Panc1 (cell line): ENCODE results near the gene KCNMA1. TPM values are rescaled to one million over a fixed set of nuclear protein-coding genes. Genes with fewer than 3 reads are reported as not detected.

Experiments used
- ATAC-seq: fragments of 200-7000 bp; cut with Tn5 transposase; 2 replicates; pipeline ENCODE4 v1.9.1; 2020; ENCODE audit warnings: mild to moderate bottlenecking, moderate library complexity
- BruUV-seq: library from RNA; stranded (reverse); fragments of 400-500 nt; replicated peaks from 2 replicates; lab custom pipeline; 2021; lab: Mats Ljungman, UMichigan
- CTCF ChIA-PET: fragments of 300-600 bp; sonication (Branson Sonifier 250); formaldehyde crosslinking; loops from one replicate; lab custom pipeline; 2022; ENCODE audit warnings: antibody characterized with exemption; lab: Charles Lee
- POLR2A ChIA-PET: fragments of 300-600 bp; sonication (Branson Sonifier 250); formaldehyde crosslinking; loops from one replicate; lab custom pipeline; 2022; ENCODE audit warnings: antibody characterized with exemption; lab: Charles Lee
- DNase-seq: peaks from one replicate; pipeline ENCODE4 v3.0.0-alpha.2; 2010; ENCODE audit warnings: low read depth, low spot score
- H3K27ac ChIP-seq: 2 replicates; pipeline ENCODE4 v1.5.1; 2011; ENCODE audit warnings: mild to moderate bottlenecking, low read length, inconsistent platforms
- H3K27me3 ChIP-seq: fragments of 200-500 bp; sonication (Bioruptor generic); 2 replicates; pipeline ENCODE4 v1.6.0; 2014; ENCODE audit warnings: low read length, inconsistent platforms; ENCODE audit not compliant: control insufficient read depth, insufficient read depth
- H3K36me3 ChIP-seq: fragments of 200-500 bp; sonication (Bioruptor generic); 2 replicates; pipeline ENCODE4 v1.5.1; 2014; ENCODE audit warnings: inconsistent platforms, mild to moderate bottlenecking, low read length, moderate library complexity; ENCODE audit not compliant: control insufficient read depth, insufficient read depth
- H3K4me1 ChIP-seq: 2 replicates; pipeline ENCODE4 v1.5.1; 2011; ENCODE audit warnings: inconsistent platforms, mild to moderate bottlenecking, low read length, moderate library complexity; ENCODE audit not compliant: control insufficient read depth, insufficient read depth
- H3K4me3 ChIP-seq, 2 experiments: 2 replicates each; pipeline ENCODE4 v1.5.1; 2011 to 2012; ENCODE audit warnings: low read depth in 2 of 2, low read length in 2 of 2, mild to moderate bottlenecking in 2 of 2, inconsistent platforms in 1 of 2, moderate library complexity in 1 of 2
- H3K9me3 ChIP-seq: fragments of 200-500 bp; sonication (Bioruptor generic); 2 replicates; pipeline ENCODE4 v1.5.1; 2014; ENCODE audit warnings: low read depth, mild to moderate bottlenecking, inconsistent platforms, low read length, moderate library complexity; ENCODE audit not compliant: control insufficient read depth, insufficient read depth
- POLR2AphosphoS5 ChIP-seq: IDR thresholded peaks from 2 replicates; pipeline ENCODE4 v1.6.1; 2012; ENCODE audit warnings: mild to moderate bottlenecking, low read depth, low read length, moderate library complexity
- SIN3A ChIP-seq: IDR thresholded peaks from 2 replicates; pipeline ENCODE4 v1.6.1; 2012; ENCODE audit warnings: low read depth, mild to moderate bottlenecking, low read length, moderate library complexity, borderline replicate concordance; ENCODE audit not compliant: insufficient read depth
- TCF7L2 ChIP-seq: IDR thresholded peaks from 2 replicates; pipeline ENCODE4 v1.6.1; 2011; ENCODE audit warnings: mild to moderate bottlenecking, low read depth, low read length, inconsistent platforms
- in situ Hi-C: cut with HindIII; loops from 2 replicates; pipeline ENCODE4 v1.10.0; 2016; ENCODE audit warnings: low sequenced_read_pairs, low pct_unique_long_range_greater_than_20kb
- intact Hi-C: fragments of 100-400 bp; cut with micrococcal nuclease; formaldehyde crosslinking; loops from one replicate; pipeline ENCODE4 v1.10.0; 2022; ENCODE audit not compliant: unreplicated experiment
- total RNA-seq: library from RNA; stranded (reverse); gene quantifications from one replicate; pipeline ENCODE4 v1.2.1, GENCODE V29; 2021; ENCODE audit not compliant: unreplicated experiment
- TF ChIP-seq, protein P1 (sequence below): fragments of 450-650 bp; IDR thresholded peaks from 2 replicates; pipeline ENCODE4 v1.5.1; 2017; ENCODE audit warnings: mild to moderate bottlenecking
- TF ChIP-seq, protein P2 (sequence below), 2 experiments: IDR thresholded peaks; 2 replicates each; pipeline ENCODE4 v1.6.1; 2011 to 2012; ENCODE audit warnings: low read depth in 2 of 2, control low read depth in 1 of 2, low read length in 1 of 2, mild to moderate bottlenecking in 1 of 2, moderate library complexity in 1 of 2; ENCODE audit not compliant: insufficient read depth in 1 of 2

Gene KCNMA1
- total RNA-seq, 1 experiment from 2014 or later: 91.9 TPM

DNA sequence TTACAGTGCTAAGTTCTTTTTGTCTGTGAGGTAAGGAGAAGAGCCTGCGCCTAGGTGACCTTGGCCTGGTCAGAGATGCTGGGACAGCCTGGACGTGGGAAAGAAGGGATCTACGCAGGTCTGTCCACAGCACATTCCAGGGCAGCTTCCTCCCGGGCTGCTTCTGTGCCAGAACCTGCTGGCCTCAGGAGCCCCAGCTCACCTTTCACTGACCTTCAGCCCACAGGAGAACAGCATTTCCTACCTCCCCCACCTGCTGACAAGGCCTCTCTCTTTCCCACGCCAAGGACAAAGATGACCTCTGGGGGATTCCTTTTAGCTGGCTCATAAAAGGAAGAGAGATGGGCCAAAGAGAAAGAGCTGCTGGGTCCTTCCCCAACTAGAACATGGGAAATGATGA, 260.6 kb downstream of the KCNMA1 start:
- Histone ChIP-seq H3K4me3 (no peak overlapping the region), H3K36me3 (no peaks in the 10 kb centered on the region), H3K4me1 (peaks cover 13% of the 10 kb centered on the region), H3K27ac (no peak overlapping the region), H3K9me3 (no peaks in the 10 kb centered on the region), H3K27me3 (no peaks in the 10 kb centered on the region)
- ChIA-PET POLR2A (interaction anchor here (0.5 kb wide), 1 partner anchor 286 kb away, joined by 5 read pairs; no protein-coding TSS in a partner anchor), CTCF (no interaction called here)
- BruUV-seq: no TSS peak
- in situ Hi-C loops (no loop called here), intact Hi-C loops (no loop called here)
- DNase-seq (no peak), ATAC-seq (peak; percentile 23; the same call in 1 of the 2 replicates)
- TF ChIP-seq TCF7L2 (no peak), SIN3A (no peak), POLR2AphosphoS5 (no peak)
- TF ChIP-seq, protein P1, sequence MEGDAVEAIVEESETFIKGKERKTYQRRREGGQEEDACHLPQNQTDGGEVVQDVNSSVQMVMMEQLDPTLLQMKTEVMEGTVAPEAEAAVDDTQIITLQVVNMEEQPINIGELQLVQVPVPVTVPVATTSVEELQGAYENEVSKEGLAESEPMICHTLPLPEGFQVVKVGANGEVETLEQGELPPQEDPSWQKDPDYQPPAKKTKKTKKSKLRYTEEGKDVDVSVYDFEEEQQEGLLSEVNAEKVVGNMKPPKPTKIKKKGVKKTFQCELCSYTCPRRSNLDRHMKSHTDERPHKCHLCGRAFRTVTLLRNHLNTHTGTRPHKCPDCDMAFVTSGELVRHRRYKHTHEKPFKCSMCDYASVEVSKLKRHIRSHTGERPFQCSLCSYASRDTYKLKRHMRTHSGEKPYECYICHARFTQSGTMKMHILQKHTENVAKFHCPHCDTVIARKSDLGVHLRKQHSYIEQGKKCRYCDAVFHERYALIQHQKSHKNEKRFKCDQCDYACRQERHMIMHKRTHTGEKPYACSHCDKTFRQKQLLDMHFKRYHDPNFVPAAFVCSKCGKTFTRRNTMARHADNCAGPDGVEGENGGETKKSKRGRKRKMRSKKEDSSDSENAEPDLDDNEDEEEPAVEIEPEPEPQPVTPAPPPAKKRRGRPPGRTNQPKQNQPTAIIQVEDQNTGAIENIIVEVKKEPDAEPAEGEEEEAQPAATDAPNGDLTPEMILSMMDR: no peak
- TF ChIP-seq, protein P2, sequence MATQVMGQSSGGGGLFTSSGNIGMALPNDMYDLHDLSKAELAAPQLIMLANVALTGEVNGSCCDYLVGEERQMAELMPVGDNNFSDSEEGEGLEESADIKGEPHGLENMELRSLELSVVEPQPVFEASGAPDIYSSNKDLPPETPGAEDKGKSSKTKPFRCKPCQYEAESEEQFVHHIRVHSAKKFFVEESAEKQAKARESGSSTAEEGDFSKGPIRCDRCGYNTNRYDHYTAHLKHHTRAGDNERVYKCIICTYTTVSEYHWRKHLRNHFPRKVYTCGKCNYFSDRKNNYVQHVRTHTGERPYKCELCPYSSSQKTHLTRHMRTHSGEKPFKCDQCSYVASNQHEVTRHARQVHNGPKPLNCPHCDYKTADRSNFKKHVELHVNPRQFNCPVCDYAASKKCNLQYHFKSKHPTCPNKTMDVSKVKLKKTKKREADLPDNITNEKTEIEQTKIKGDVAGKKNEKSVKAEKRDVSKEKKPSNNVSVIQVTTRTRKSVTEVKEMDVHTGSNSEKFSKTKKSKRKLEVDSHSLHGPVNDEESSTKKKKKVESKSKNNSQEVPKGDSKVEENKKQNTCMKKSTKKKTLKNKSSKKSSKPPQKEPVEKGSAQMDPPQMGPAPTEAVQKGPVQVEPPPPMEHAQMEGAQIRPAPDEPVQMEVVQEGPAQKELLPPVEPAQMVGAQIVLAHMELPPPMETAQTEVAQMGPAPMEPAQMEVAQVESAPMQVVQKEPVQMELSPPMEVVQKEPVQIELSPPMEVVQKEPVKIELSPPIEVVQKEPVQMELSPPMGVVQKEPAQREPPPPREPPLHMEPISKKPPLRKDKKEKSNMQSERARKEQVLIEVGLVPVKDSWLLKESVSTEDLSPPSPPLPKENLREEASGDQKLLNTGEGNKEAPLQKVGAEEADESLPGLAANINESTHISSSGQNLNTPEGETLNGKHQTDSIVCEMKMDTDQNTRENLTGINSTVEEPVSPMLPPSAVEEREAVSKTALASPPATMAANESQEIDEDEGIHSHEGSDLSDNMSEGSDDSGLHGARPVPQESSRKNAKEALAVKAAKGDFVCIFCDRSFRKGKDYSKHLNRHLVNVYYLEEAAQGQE (IDR thresholded peaks at IDR 0.05; ENCODE audit: insufficient read depth in 1 of 2, low read depth in 2 of 2, low read length in 1 of 2): no peak

DNA sequence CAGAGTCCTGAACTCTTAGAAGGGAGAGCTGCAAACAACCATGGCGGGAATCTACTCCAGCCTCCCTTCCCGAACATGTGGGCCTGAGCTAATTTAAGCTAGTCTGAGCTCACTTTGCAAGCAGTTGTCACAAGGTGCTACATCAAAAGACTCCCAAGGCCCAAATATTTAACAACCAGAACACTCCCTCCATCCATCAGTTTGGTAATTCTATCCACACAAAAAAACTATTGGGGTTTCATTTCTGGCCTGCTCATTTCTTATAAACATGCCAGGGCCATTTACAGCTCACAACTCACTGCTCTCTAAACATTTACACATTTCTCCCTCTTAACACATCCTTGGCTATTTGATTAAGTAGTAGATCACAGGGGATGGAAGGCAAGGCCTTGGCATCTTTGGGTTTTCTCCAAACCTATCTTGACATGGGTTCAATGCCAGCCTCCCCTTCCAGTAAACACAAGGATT, 263.4 kb downstream of the KCNMA1 start:
- Histone ChIP-seq H3K9me3 (no peaks in the 10 kb centered on the region; the same call in 1 of the 2 replicates), H3K27me3 (no peaks in the 10 kb centered on the region), H3K27ac (no peak overlapping the region), H3K4me3 (no peak overlapping the region), H3K36me3 (no peaks in the 10 kb centered on the region), H3K4me1 (peaks cover 22% of the 10 kb centered on the region)
- in situ Hi-C loops (no loop called here), intact Hi-C loops (no loop called here)
- ATAC-seq (no peak), DNase-seq (no peak)
- BruUV-seq: no TSS peak
- TF ChIP-seq, protein P2 (IDR thresholded peaks at IDR 0.05; ENCODE audit: insufficient read depth in 1 of 2, low read depth in 2 of 2, low read length in 1 of 2): no peak
- ChIA-PET CTCF (no interaction called here), POLR2A (no interaction called here)
